Aorta (tissue), 5 donors: ENCODE data around the gene GPR31. TPM values are rescaled to one million over a fixed set of nuclear protein-coding genes. Genes with fewer than 3 reads are reported as not detected.

ENCODE experiments used
- ATAC-seq: fragments of 200-7000 bp; cut with Tn5 transposase; one replicate; pipeline ENCODE4 v1.9.1; 2022; ENCODE audit warnings: moderate library complexity; ENCODE audit not compliant: low FRiP score
- DNase-seq, 2 donors: peaks; one replicate each; pipeline ENCODE4 v3.0.0-alpha.2; 2020
- H3K27ac ChIP-seq, 2 donors: one replicate each; pipeline ENCODE4 v1.5.1; 2013; ENCODE audit warnings: low read length in 2 of 2, mild to moderate bottlenecking in 2 of 2, moderate library complexity in 2 of 2, control low read depth in 1 of 2, inconsistent platforms in 1 of 2, low read depth in 1 of 2
- H3K27me3 ChIP-seq, 2 donors: one replicate each; pipeline ENCODE4 v1.6.1; 2013; ENCODE audit warnings: control low read depth in 1 of 2, low read length in 1 of 2, mild to moderate bottlenecking in 1 of 2, moderate library complexity in 1 of 2; ENCODE audit not compliant: insufficient read depth in 2 of 2, control insufficient read depth in 1 of 2
- H3K36me3 ChIP-seq, 2 donors: one replicate each; pipeline ENCODE4 v1.6.1; 2013; ENCODE audit warnings: control low read depth in 1 of 2, low read length in 1 of 2, mild to moderate bottlenecking in 1 of 2; ENCODE audit not compliant: insufficient read depth in 2 of 2, control insufficient read depth in 1 of 2
- H3K4me1 ChIP-seq, 2 donors: one replicate each; pipeline ENCODE4 v1.6.1; 2013; ENCODE audit warnings: low read length in 2 of 2, control low read depth in 1 of 2, mild to moderate bottlenecking in 1 of 2, moderate library complexity in 1 of 2; ENCODE audit not compliant: insufficient read depth in 2 of 2, control insufficient read depth in 1 of 2
- H3K4me3 ChIP-seq, 2 donors: one replicate each; pipeline ENCODE4 v1.5.1; 2013; ENCODE audit warnings: low read length in 2 of 2, control low read depth in 1 of 2, mild to moderate bottlenecking in 1 of 2
- H3K9me3 ChIP-seq: one replicate; pipeline ENCODE4 v1.6.1; 2013; ENCODE audit warnings: mild to moderate bottlenecking, low read length; ENCODE audit not compliant: control insufficient read depth
- WGBS, 2 donors: extraction: QIAGEN DNeasy Blood & Tissue Kit; methylation state at CpG; one replicate each; pipeline ENCODE4 v1.1.7; 2013; 5-methylcytosine and 5-hydroxymethylcytosine counted together
- intact Hi-C, 2 donors: fragments of 100-400 bp; cut with DNase I; formaldehyde crosslinking; loops; one replicate each; pipeline versions ENCODE4 v1.14.2 to v1.15.0; 2022
- polyA plus RNA-seq, 2 donors: library from polyadenylated mRNA; stranded (reverse); fragments of 200-250 nt; gene quantifications; one replicate each; pipeline ENCODE4 v1.2.3, GENCODE V29; 2013
- total RNA-seq, 2 donors: library from RNA; stranded (reverse); fragmentation: NEBNext Ultra II Directional; extraction: Animal tissue kit (Norgen Biotek cat#: 25700); gene quantifications; one replicate each; pipeline ENCODE4 v1.2.1, GENCODE V29; 2021
- donor health status: healthy with polysubstance abuse.
- donor health status: Bipolar disorder and iron deficiency.
- donor health status: DM: no; HTN: no; CAD: no.
- donor health status: DM: no; HTN: no; CAD: no.
- donor health status: DM: yes; HTN: yes; CAD: no.

The GPR31 gene
- total and polyA plus RNA-seq, 4 donors, result not detected

DNA sequence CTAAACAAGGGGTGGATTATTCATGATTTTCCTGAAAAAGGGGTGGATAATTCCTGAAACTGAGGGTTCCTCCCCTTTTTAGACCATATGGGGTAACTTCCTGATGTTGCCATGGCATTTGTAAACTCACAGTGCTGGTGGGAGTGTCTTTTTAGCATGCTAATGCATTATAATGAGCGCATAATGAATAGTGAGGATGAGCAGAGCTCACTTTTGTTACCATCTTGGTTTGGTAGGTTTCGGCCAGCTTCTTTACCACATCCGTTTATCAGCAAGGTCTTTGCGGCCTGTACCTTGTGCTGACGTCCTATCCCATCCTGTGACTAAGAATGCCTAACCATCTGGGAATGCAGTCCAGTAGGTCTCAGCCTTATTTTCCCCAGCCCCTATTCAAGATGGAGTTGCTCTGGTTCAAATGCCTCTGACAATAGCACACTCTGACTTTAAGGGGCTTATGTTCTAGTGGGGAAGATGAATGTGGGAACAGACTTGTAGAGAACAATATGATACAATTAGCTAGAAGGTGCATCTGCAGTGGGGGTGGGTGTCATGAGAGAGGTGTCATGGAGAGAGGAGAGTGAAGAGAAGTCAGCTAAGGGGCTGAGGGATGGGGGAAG lies 4.2 kb upstream of the GPR31 start:
- Histone ChIP-seq H3K9me3 (no peaks in the 10 kb centered on the region), H3K4me3 (no peak overlapping the region), H3K4me1 (no peaks in the 10 kb centered on the region), H3K27me3 (no peaks in the 10 kb centered on the region), H3K27ac (no peak overlapping the region), H3K36me3 (no peaks in the 10 kb centered on the region)
- 95 to 99% methylated on average over 5 of the region's 5 CpGs for WGBS, 2 donors
- ATAC-seq (no peak), DNase-seq (no peak)
- intact Hi-C loops, result no loop called here

DNA sequence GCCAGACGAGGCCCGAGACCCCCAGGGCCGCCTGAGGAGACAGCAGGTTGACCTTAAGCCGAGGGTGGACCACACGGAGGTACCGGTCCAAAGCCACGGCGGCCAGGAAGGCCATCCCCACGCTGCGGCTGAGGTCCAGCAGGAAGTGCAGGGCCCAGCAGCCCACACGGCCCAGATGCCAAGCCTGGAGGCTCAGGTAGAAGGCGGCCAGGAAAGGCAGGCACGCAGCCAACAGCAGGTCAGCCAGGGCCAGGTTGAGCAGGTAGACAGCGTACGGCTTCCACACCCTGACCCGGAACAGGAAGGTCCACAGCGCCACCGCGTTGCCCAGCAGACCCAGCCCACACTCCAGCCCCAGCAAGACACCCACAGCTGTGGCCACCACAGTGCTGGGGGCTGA lies 366 bp downstream of the GPR31 start:
- Histone ChIP-seq H3K9me3 (no peaks in the 10 kb centered on the region), H3K27ac (no peak overlapping the region), H3K4me1 (no peaks in the 10 kb centered on the region), H3K36me3 (no peaks in the 10 kb centered on the region), H3K27me3 (no peaks in the 10 kb centered on the region), H3K4me3 (no peak overlapping the region)
- ATAC-seq (no peak), DNase-seq (no peak)
- WGBS, 2 donors, result 95 to 96% methylated on average over 18 to 19 of the region's 19 CpGs
- intact Hi-C loops, result no loop called here

- WGBS, 2 donors, result 36 to 41% methylated on average over 2 of the region's 2 CpGs
Observed at GRCh38 chr6:167154895-167155294, 2.9 kb downstream of the GPR31 start.

DNA sequence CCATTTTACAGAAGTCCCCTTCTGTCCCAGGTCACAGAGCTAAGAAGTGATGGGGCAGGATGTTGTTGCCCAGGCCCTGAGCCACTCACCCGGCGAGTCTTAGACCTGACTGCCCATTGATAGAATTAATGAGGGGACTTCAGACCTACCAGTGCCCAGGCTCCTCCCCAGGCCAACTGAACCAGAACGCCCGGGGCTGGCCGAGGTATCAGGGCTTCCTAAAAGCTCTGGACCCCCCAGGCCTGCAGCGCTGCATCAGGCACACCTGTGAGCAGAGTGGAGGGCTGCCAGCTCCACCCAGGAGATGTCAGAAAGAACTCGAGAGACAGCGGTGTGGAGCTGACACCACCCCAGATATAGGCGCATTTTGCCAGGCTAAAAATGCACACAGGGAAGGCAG lies 3.5 kb downstream of the GPR31 start:
- DNase-seq (no peak), ATAC-seq (no peak)
- Histone ChIP-seq H3K9me3 (no peaks in the 10 kb centered on the region), H3K27ac (no peak overlapping the region), H3K4me1 (no peaks in the 10 kb centered on the region), H3K27me3 (no peaks in the 10 kb centered on the region), H3K36me3 (no peaks in the 10 kb centered on the region), H3K4me3 (no peak overlapping the region)
- 62 to 70% methylated on average over 9 of the region's 9 CpGs for WGBS, 2 donors
- intact Hi-C loops, result no loop called here

More at GRCh38 chr6:167154895-167155294, 2.9 kb downstream of the GPR31 start:
- no peak overlapping the region for H3K27ac ChIP-seq
- H3K27me3 ChIP-seq, result no peaks in the 10 kb centered on the region
- no peak for ATAC-seq
- no peak for DNase-seq
- H3K36me3 ChIP-seq, result no peaks in the 10 kb centered on the region
- no peaks in the 10 kb centered on the region for H3K4me1 ChIP-seq
- H3K4me3 ChIP-seq, result no peak overlapping the region
- intact Hi-C loops, result no loop called here
- H3K9me3 ChIP-seq, result no peaks in the 10 kb centered on the region

- H3K27me3 ChIP-seq, result no peaks in the 10 kb centered on the region
- H3K4me1 ChIP-seq, result no peaks in the 10 kb centered on the region
- DNase-seq (peak in 1 of 2 donors; percentile 62), ATAC-seq (no peak)
- no peaks in the 10 kb centered on the region for H3K36me3 ChIP-seq
- no peak overlapping the region for H3K27ac ChIP-seq
- H3K9me3 ChIP-seq, result no peaks in the 10 kb centered on the region
- intact Hi-C loops, result no loop called here
- 40 to 41% methylated on average over 13 of the region's 13 CpGs for WGBS, 2 donors
- H3K4me3 ChIP-seq, result no peak overlapping the region
Observed at GRCh38 chr6:167153521-167153959, 4.2 kb downstream of the GPR31 start.

GRCh38 chr6:167152862-167153261 lies 4.9 kb downstream of the GPR31 start:
- Histone ChIP-seq H3K4me3 (no peak overlapping the region), H3K9me3 (no peaks in the 10 kb centered on the region), H3K27me3 (no peaks in the 10 kb centered on the region), H3K4me1 (no peaks in the 10 kb centered on the region), H3K27ac (no peak overlapping the region), H3K36me3 (no peaks in the 10 kb centered on the region)
- intact Hi-C loops, result no loop called here
- ATAC-seq, result no peak
- WGBS, 2 donors, result 81 to 82% methylated on average over 9 of the region's 9 CpGs
- no peak for DNase-seq

DNA sequence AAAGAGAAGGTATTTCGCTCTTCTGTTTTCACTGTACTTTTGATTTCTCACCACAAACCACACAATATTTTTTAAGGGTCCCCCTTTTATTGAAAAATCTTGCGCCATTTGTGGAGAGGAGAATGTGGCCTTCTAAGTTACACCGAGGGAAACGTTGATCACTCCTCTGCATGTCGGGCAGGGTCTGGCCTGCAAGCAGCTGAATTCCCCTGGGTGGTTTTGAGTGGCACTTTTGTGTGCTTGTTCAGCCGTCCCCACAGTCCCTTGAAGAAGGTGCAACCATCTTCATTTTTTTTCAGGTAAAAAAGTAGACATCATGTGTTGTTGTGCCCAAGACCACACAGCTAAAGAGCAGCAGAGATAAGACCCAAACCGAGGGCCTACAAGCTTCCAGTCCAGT lies 6.1 kb downstream of the GPR31 start:
- H3K4me1 ChIP-seq, result no peaks in the 10 kb centered on the region
- no peaks in the 10 kb centered on the region for H3K9me3 ChIP-seq
- 85 to 87% methylated on average over 7 of the region's 7 CpGs for WGBS, 2 donors
- DNase-seq, result no peak
- no peak for ATAC-seq
- no peaks in the 10 kb centered on the region for H3K27me3 ChIP-seq
- H3K36me3 ChIP-seq, result no peaks in the 10 kb centered on the region
- H3K27ac ChIP-seq, result no peak overlapping the region
- intact Hi-C loops, result no loop called here
- H3K4me3 ChIP-seq, result no peak overlapping the region

GRCh38 chr6:167150941-167151549 lies 6.7 kb downstream of the GPR31 start:
- Histone ChIP-seq H3K36me3 (no peaks in the 10 kb centered on the region), H3K27me3 (no peaks in the 10 kb centered on the region), H3K9me3 (no peaks in the 10 kb centered on the region), H3K4me3 (no peak overlapping the region), H3K27ac (no peak overlapping the region), H3K4me1 (no peaks in the 10 kb centered on the region)
- no peak for ATAC-seq
- WGBS, 2 donors, result 95 to 96% methylated on average over 6 of the region's 6 CpGs
- DNase-seq, result no peak
- intact Hi-C loops, result no loop called here

DNA sequence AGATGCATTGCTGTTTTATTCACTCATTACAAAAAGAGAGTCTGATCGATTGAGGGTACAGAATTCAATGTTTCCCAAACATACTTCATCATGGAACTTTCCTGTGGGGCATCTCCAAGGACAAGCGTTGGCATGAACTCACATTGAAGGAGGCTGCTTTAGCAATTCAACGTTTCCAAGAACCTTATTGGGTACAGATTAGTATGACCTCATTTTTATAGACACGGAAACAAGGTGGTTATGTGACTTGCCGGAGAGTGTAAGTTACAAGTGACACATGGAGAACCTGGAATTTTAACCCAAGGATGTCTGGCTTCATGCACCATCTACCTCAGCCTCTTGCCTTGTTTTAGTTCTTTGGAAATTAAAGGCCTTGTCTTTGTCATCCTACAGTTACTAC lies 8.8 kb downstream of the GPR31 start:
- Histone ChIP-seq H3K27ac (no peak overlapping the region), H3K9me3 (no peaks in the 10 kb centered on the region), H3K36me3 (no peaks in the 10 kb centered on the region), H3K4me1 (no peaks in the 10 kb centered on the region), H3K4me3 (no peak overlapping the region), H3K27me3 (no peaks in the 10 kb centered on the region)
- DNase-seq (no peak), ATAC-seq (no peak)
- WGBS, 2 donors, result 81 to 82% methylated on average over 5 of the region's 5 CpGs
- intact Hi-C loops, result loop anchor here (10.0 kb wide), 1 partner anchor 374 kb away; no protein-coding TSS in a partner anchor
